PC-9 (cell line): ENCODE data around the gene TOX4.

Experiments used
- EZH2 ChIP-seq: fragments of 200-600 bp; sonication (generic); IDR thresholded peaks from 2 replicates; pipeline ENCODE4 v1.8.0; 2017; ENCODE audit warnings: antibody characterized with exemption, low read depth
- TF ChIP-seq, protein P1 (sequence below): fragments of 200-600 bp; sonication (generic); conservative IDR thresholded peaks from 2 replicates; pipeline ENCODE4 v1.6.1; 2017; ENCODE audit warnings: mixed run types, antibody characterized with exemption, mild to moderate bottlenecking, moderate library complexity

- TF ChIP-seq, protein P1, sequence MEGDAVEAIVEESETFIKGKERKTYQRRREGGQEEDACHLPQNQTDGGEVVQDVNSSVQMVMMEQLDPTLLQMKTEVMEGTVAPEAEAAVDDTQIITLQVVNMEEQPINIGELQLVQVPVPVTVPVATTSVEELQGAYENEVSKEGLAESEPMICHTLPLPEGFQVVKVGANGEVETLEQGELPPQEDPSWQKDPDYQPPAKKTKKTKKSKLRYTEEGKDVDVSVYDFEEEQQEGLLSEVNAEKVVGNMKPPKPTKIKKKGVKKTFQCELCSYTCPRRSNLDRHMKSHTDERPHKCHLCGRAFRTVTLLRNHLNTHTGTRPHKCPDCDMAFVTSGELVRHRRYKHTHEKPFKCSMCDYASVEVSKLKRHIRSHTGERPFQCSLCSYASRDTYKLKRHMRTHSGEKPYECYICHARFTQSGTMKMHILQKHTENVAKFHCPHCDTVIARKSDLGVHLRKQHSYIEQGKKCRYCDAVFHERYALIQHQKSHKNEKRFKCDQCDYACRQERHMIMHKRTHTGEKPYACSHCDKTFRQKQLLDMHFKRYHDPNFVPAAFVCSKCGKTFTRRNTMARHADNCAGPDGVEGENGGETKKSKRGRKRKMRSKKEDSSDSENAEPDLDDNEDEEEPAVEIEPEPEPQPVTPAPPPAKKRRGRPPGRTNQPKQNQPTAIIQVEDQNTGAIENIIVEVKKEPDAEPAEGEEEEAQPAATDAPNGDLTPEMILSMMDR: no peak
- no peak for TF ChIP-seq EZH2
Observed at GRCh38 chr14:21537090-21537424, 60.1 kb downstream of the TOX4 start.
